Measurements from ENCODE around the gene ST6GALNAC6.
"Not testable (repeated sequence)": the region's sequence is repeated elsewhere in the genome, so short reads cannot be mapped to it uniquely, and the experiment has no call there.

ST6GALNAC6 gene

DNA sequence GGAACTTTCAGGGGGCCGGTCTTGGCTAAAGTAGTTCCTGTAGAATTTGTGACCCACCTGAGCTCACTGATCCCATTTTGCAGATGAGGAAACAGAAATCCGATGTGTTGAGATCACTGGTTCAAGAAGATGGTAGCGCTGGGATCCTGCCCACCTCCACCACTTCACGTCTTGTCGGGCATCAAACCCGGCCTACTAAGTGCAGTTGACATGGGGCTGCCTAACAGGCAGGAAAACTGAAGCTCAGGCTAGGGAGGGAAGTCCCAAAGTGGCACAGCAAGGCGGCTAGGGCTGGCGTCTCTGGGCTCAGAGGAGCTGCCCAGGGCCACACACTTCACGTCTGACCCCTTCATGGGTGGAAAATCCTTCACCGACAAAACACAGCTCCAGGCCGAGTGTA, 44.4 kb downstream of the ST6GALNAC6 start:
- DNase-seq (ENCODE audit: low spot score) = no peak

DNA sequence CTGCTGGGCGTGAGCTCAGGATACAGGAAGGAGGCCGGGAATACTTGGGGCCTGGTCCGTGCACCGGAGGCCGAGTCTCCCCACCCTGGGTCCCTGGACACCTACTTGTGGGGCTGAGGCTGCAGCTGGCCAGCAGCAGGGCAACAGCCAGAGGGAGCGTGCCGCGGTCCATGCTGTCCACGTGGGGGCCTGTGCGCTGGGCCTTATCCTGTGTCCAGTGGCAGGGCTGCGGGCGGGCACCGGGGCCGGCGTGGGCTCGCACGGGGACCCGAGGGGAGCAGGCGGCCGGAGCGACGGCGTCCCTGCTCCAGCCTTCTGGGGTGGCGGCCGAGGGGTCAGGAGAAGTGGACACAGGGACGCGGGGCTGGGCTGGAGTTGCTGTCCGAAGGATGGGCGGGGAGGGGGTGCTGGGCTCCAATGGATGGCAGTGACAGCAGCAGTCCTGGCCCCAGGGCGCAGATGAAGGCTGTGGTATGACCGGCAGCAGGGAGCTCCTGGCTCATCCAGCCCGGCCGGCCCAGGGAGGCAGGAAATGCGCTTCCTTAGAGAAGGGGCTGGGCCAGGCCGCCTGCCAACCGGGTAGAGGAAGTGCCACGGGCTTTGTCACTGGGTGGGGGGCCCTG, 45.1 kb downstream of the ST6GALNAC6 start, which contains the start of gene ENG:
Gene ENG, minus strand, starts transcription at position 475 of the 623 bp plus-strand sequence. Its CDS starts 303 bp downstream, at position 172.
- DNase-seq (ENCODE audit: low spot score) = no peak

DNA sequence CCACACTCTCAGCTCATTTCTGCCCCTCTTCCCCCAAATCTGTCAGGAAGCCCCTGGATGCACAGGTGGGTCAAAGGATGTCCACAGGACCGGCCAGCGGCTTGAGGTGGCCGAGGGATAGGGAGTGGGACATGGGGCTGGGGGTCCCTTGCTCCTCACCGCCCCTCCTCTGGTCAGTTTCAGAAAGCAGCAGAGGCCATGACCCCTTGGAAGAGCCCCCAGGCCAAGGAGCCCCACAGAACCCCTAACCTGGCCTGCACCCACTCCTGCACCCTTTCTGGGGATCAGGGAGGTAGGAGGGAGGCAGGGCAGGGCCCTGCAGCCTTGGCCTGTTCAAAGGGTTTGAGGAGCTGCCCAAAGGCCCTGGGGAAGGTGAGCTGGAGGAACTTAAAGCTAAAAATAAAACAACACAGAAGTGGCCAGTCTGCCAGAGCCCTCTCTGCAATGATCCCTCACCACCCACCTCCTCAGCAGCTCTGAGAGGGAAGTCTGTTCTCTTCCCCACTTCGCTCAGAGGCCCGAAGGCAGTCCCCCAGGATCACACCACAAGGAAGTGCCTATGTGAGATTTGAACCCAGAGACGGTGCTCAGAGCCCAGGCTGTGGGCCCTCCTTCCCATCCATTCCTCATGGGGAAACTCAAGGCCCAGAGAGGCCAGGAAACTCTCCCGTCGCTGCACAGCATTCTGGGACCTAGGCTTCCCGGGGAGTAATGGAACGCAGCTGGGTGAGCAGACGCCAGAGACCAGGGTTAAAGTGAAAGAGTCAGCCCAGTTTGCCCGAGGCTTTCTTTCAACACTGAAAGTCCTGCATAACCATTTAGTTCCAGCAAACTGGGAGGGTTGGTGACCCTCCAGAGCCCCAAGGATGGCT, 45.9 kb downstream of the ST6GALNAC6 start:
- DNase-seq (ENCODE audit: low spot score) = no peak

DNA sequence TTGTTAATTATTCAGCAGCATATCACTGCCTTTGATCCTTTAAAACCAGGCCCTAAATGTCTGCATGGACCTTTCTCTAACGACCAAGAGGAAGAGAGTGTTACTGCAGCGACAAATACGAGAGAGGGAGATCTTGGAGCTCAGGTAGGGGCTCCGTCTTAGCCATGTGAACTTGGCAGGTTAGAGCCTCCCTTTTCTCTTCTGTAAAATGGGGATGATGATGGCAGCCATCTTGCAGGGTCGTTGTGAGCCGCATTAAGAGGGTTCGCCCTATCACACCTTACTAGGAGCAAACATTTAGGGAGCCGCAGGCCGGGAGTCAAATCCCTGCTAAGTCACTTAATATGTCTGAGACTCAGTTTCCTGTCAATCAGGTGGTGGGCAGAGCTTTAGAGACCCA, 46.6 kb downstream of the ST6GALNAC6 start:
- no peak for DNase-seq (ENCODE audit: low spot score)

DNA sequence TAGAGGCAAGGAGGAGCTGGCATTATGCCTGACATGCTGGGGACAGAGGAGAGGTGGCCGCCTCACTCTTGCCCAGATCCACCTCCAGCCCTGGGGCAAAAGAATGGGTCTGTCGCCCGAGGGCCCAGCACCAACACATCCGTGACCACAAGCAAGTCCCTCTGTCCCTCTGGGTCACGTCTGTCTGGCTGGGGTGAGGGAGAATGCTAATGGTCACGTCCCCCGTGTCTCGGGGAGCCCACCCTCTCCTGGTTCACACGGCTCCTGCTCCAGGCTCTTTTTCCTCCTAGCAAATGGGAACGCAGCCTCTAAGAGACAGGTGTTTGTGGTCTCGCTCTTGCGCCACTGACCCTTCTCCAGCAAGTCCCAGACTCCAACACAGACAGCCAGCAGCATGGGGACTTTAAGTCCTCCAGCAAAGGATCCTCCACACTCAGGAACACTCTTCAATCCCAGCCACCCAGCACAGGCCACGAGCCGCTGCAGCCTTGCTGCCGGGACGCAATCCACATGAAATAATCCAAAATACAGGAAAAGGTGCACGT, 49.0 kb downstream of the ST6GALNAC6 start:
- no peak for DNase-seq (ENCODE audit: low spot score)

DNA sequence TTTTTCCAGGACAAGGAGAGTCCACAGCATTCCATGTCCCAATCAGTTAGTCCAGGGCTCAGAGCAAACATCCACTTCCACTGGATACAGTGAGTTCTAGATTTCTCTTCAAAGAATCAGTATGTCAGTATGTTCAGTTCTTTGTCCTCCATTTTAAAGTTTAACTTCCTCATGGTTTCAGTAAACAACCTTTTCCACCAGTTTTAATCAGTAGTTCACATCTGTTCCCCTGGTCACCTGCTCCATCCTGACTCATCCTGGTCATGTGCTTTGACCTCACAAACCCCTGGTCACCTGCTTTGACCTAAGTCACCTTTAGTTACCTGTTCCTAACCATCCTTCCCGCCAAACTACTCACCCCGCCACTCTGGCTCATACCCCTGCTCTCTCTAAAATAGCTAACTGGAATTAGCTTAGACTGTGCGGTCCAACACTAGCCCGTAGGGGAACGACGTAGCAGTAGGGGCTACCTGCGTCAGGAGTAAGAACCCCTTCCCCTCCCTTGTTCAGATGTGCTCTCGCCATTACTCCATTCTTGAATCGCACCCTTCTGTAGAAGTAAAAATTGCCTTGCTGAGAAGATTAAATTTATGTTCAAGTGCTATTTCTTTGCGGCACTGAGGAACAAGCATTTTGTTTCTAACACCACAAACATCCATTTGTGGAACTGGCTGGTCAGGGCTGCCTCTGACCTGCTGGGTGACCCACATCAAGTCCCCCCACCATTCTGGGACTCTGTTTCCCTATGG, 50.5 kb downstream of the ST6GALNAC6 start:
- no peak for DNase-seq (ENCODE audit: low spot score)

DNA sequence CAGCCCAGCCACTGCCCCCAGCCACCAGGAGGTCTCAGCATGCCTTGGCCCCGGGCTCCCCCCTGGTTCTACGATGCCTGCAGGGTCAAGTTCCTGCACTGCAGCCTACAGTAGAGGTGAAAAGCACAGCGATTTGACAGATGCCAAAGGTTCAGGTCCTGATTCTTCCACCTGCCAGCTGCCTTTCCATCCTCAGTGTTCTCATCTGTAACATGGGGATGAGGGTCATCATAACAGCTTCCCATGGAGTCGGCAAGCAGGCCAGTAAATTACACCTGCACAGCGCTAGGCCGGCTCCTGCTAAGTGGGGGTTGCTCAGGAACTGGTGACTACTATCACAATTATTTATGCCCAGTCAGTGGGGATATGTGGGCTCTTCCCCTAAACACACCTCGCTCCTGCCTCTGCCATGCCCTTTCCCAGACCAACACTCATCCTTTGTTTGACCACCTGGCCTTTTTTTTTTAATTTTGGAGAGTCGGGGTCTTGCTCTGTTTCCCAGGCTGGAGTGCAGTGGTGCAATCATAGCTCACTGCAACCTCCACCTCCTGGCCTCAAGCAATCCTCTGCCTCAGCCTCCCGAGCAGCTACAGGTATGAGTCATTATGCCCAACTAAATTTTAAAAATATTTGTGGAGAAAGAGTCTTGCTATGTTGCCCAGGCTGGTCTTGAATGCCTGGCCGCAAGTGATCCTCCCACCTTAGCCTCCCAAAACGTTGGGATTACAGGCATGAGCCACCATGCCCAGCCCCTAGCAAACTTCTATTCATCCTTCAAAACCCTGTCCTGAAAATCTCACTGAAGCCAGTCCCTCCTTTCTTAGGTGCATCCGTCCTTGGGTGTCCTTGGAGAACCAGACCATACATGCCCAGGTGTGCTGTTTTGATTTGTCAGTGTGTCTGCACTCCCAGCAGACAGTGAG, 51.3 kb downstream of the ST6GALNAC6 start:
- DNase-seq (ENCODE audit: low spot score) = no peak

DNA sequence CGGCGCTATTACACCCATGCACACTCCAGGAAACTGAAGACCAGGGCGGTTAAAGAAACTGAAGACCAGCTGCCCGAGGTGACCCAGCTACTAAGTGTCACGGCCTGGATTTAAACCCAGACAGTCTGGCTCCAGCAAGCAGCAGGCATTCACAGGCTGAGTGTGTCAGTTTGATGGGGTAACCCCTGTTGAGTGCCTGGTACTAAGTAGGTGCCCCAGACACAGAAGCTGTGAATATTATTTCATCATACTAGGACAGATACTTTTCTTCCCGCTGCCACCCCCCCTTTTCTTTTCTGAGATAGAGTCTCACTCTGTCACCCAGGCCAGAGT, 52.3 kb downstream of the ST6GALNAC6 start:
- DNase-seq (ENCODE audit: low spot score) = no peak

DNA sequence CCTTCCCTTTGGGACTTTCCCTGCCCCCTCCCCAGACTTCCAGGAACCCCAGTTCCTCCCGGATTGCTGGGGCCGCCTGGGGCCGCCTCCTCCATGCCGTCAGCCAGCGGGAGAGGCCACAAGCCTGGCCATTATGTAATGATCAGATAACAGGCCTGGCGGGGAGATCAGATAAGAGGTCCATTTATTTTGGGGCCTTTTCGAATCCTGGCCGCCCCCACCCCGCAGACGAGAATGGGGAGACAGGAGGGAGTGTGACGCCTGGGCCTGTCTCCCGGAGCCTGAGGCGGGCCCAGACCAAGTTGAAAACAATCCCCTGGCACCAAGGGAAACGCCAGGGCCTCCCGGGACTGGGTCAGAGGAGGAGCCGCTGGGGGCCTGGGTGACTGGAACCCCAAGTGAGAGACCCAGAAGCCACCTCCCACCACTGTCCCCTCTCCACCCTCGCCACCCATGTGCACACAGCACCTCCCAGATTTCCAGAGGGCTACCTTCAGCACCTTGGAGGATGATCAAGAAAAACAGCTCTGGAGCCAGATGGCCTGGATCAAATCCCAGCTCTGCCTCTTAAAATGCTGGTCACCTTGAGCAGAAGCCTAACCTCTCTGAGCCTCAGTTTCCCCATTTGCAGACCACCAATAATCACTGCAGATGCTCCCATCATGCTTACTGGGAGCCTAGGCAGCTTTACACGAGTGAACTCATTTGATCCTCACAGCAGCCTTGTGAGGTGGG, 52.8 kb downstream of the ST6GALNAC6 start:
- no peak for DNase-seq (ENCODE audit: low spot score)

DNA sequence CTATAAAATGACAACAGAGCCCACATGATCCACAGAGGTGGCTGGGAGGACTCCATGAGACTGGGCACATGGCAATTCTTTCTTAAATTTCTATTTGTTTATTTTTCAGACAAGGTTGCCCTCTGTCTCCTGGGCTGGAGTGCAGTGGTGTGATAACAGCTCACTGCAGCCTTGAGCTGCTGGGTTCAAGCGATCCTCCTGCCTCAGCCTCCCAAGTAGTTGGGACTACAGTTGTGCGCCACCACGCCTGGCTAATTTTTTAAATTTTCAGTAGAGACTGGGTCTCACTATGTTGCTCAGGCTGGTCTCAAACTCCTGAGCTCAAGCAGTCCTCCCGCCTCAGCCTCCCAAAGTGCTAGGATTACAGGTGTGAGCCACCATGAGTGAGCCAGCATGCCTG, 53.8 kb downstream of the ST6GALNAC6 start:
- not testable (repeated sequence) for DNase-seq (ENCODE audit: low spot score)

DNA sequence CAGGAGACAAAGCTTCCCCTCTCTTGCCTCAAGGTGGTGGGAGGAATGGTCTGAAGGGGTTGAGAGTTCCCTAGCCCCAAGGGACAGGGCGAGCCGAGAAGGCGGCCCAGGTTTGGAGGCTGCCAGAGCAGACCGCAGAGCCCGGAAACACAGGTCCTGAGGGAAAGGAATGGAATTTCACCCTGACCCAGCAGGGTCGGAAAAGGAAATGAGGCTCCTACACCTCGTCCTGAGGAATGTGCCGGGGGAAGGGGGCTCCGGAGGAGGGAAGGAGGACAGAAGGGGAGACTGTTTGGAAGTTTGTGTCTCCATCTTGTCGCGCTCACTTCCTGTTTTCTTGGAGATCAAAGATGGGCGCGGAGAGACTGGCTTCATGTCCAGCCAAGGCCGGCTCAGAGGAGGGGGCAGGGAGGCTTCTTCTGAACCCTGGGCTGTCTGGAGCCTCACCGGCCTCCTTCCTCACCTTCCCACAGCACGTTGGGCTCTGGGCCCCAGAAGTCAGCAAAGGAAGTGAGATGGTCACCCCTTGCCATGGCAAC, 54.5 kb downstream of the ST6GALNAC6 start:
- DNase-seq (ENCODE audit: low spot score) = no peak

DNA sequence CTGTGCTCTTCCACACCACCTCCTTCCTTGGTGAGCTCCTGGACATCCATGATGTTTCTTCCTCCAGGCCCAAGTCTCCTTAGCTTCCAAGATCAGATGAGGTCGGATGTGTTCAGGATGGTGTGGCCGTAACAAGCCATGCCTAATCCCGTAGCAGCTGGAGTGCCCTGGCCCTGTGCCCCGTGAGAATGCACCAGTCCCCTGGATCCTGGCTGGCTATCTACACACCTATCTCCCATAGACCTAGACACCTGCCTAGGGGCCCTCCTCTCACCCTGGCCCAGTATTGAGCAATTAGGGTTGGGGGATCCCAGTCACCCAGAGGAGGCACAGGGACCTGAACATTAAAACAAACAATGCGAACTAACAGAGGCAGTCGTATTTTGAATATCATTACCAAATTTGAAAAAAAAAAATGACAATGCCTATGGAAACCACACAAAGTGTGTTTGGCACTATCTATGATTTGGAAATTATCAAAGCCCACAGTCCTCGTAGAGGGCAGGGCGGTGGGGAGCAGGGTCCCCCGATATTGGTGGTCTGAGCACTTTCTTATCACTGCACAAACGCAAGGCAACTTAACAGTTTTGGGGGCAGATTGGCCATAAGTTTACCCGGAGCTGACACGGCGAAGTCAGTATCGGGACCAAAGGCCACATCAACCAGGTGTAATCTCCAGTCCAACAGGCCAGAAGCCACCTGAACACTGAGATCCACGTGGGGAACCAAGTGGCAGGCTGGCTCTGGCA, 58.1 kb downstream of the ST6GALNAC6 start:
- no peak for DNase-seq (ENCODE audit: low spot score)

DNA sequence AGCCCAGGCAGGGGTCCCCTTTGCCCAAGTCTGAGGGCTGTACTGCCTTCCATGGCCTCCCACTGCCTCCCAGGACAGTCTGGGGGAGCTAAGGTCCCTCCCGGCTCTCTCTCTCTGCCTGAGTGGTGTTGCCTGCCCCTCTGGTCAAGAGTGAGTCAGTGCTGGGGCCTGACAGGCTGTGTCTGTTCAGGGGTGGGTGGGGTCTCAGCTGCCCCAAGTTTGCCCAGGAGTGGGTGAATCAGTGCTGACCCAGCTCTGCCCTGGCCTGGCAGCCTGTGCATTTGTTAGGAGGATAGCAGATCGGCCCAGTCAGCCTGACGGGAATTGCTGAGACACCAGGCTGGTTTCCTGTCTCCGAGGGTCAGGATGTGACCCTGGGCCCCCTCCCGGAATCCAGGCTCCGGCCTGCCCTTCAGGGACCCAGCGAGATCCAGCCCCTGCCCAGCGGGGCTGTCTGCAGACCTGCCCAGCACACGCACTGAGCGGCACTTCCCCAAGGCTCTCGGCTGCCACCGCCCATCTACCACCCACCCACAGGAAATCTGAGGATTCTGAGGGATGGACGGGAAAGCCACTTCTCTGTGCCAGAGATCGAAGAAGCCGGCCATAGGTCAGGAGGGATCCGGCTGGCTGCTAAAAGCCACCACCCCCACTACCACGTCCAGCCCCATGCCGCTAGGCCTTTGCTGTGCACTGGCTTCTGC, 60.9 kb downstream of the ST6GALNAC6 start:
- no peak for DNase-seq (ENCODE audit: low spot score)

DNA sequence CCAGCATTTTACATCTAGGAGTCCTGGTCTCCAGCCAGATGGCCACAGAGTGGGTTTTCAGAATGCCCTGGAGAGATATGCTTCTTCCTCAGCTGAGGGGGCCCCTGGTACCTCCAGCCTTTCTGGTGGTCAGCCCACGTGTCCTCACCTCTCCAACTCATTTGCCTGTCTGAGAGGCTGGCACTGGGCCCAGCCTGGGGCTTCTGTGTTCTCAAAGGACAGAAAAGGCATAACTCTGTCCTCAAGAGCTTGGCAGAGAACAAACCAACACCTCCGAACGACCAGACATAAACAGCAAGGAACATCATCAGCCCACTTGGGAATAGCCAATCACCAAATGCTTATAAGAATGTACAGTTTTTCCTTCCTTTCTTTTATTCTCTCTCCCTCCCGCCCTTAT, 62.1 kb downstream of the ST6GALNAC6 start:
- no peak for DNase-seq (ENCODE audit: low spot score)

DNA sequence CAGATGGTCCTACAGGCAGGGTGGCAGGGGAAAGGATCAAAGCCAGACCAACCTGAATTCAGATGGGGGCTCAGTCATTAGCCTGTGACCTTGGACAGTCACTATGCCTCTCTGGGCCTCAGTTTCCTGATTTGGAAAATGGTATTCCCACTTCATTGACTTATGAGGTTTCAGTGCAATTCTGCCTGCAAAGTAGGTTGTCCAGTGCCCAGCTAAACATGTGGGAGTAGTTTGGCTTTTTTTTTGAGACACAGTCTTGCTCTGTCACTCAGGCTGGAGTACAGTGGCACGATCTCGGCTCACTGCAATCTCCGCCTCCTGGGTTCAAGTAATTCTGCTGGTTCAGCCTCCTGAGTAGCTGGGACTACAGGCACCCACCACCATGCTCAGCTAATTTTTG, 62.8 kb downstream of the ST6GALNAC6 start:
- DNase-seq (ENCODE audit: low spot score) = not testable (repeated sequence)

DNA sequence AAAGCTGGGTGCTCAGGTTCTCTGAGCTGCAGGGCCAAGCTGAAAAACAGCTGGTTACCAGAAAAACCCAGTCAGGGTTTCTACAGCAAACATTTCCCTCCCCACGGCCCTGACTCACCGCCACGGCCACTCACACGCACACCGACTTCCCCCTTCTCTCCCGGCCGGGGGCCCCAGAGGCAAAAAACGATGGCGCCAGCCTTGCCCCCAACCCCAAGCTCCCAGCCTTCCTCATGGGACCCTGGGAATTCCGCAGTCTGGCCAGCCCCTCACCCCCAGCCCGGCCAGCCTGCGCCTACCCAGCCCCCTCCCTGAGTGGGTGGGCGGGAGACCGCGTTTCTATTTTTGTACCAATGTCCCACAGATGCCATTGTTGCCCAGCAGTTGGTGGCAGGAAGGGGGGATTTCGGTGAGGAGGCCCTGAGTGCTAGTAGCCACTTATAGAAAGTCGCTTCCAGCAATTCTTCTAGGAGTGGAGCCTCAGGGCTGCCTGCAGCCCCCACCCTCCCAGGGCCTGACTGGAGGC, 63.3 kb downstream of the ST6GALNAC6 start:
- DNase-seq (ENCODE audit: low spot score) = no peak

Data from putamen (tissue), 1 donor.